H9 (cell line): Measurements from ENCODE around the gene CSF1R. TPM values are rescaled to one million over a fixed set of nuclear protein-coding genes. Genes with fewer than 3 reads are reported as not detected.

Experiments used
- DNase-seq: peaks from one replicate; pipeline ENCODE4 v3.0.0-alpha.2; 2017
- H2AFZ ChIP-seq: one replicate; pipeline ENCODE4 v1.6.1; 2013; ENCODE audit warnings: mild to moderate bottlenecking, low read length, control low read depth, moderate library complexity
- H2AK5ac ChIP-seq: 2 replicates; pipeline ENCODE4 v1.6.1; 2013; ENCODE audit warnings: low read length, control low read depth, mixed read lengths; ENCODE audit not compliant: insufficient read length
- H2BK120ac ChIP-seq: one replicate; pipeline ENCODE4 v1.6.1; 2013; ENCODE audit warnings: low read depth, mild to moderate bottlenecking, low read length, control low read depth, inconsistent platforms; ENCODE audit not compliant: poor library complexity, severe bottlenecking
- H2BK12ac ChIP-seq: 2 replicates; pipeline ENCODE4 v1.6.1; 2013; ENCODE audit warnings: low read length, control low read depth, mixed read lengths, low read depth; ENCODE audit not compliant: insufficient read length
- H2BK15ac ChIP-seq: 2 replicates; pipeline ENCODE4 v1.6.1; 2013; ENCODE audit warnings: low read depth, low read length, control low read depth
- H2BK20ac ChIP-seq: one replicate; pipeline ENCODE4 v1.6.1; 2013; ENCODE audit warnings: low read depth, mild to moderate bottlenecking, low read length, control low read depth, inconsistent platforms; ENCODE audit not compliant: poor library complexity, severe bottlenecking
- H2BK5ac ChIP-seq: 2 replicates; pipeline ENCODE4 v1.6.1; 2013; ENCODE audit warnings: low read length, control low read depth, mixed read lengths; ENCODE audit not compliant: insufficient read length
- H3K14ac ChIP-seq: 2 replicates; pipeline ENCODE4 v1.6.1; 2013; ENCODE audit warnings: low read length, control low read depth; ENCODE audit not compliant: insufficient read depth
- H3K18ac ChIP-seq: 2 replicates; pipeline ENCODE4 v1.6.1; 2013; ENCODE audit warnings: low read depth, mild to moderate bottlenecking, mixed read lengths, low read length, control low read depth; ENCODE audit not compliant: insufficient read length
- H3K23ac ChIP-seq: 2 replicates; pipeline ENCODE4 v1.6.1; 2013; ENCODE audit warnings: low read length, control low read depth, mixed read lengths, low read depth; ENCODE audit not compliant: insufficient read length
- H3K23me2 ChIP-seq: 2 replicates; pipeline ENCODE4 v1.6.1; 2013; ENCODE audit warnings: low read depth, mild to moderate bottlenecking, mixed read lengths, low read length, control low read depth; ENCODE audit not compliant: insufficient read length, poor library complexity, severe bottlenecking
- H3K27ac ChIP-seq: 2 replicates; pipeline ENCODE4 v1.5.1; 2013; ENCODE audit warnings: low read length, control low read depth, mixed read lengths, low read depth; ENCODE audit not compliant: insufficient read length
- H3K27me3 ChIP-seq: 2 replicates; pipeline ENCODE4 v1.6.1; 2013; ENCODE audit warnings: low read length, control low read depth, inconsistent platforms; ENCODE audit not compliant: insufficient read depth
- H3K4ac ChIP-seq: 2 replicates; pipeline ENCODE4 v1.6.1; 2013; ENCODE audit warnings: low read depth, mild to moderate bottlenecking, control low read depth, inconsistent platforms, low read length, moderate library complexity
- H3K4me1 ChIP-seq: 2 replicates; pipeline ENCODE4 v1.6.1; 2013; ENCODE audit warnings: low read length, control low read depth, inconsistent platforms; ENCODE audit not compliant: insufficient read depth
- H3K4me2 ChIP-seq: 2 replicates; pipeline ENCODE4 v1.6.1; 2013; ENCODE audit warnings: low read length, control low read depth, mixed read lengths; ENCODE audit not compliant: insufficient read length, insufficient read depth
- H3K56ac ChIP-seq: 2 replicates; pipeline ENCODE4 v1.6.1; 2013; ENCODE audit warnings: low read depth, mild to moderate bottlenecking, mixed read lengths, low read length, control low read depth; ENCODE audit not compliant: insufficient read length
- H3K79me1 ChIP-seq: 2 replicates; pipeline ENCODE4 v1.6.1; 2013; ENCODE audit warnings: low read depth, mild to moderate bottlenecking, moderate library complexity, low read length, control low read depth, inconsistent platforms; ENCODE audit not compliant: insufficient read depth, poor library complexity, severe bottlenecking
- H3K79me2 ChIP-seq: 2 replicates; pipeline ENCODE4 v1.6.1; 2013; ENCODE audit warnings: low read length, control low read depth, inconsistent platforms; ENCODE audit not compliant: insufficient read depth
- H3K9ac ChIP-seq: 2 replicates; pipeline ENCODE4 v1.6.1; 2013; ENCODE audit warnings: low read length, control low read depth, mixed read lengths; ENCODE audit not compliant: insufficient read length; ENCODE audit errors: extremely low read depth
- H3K9me3 ChIP-seq: one replicate; pipeline ENCODE4 v1.6.1; 2013; ENCODE audit warnings: low read depth, low read length, inconsistent platforms; ENCODE audit not compliant: control insufficient read depth
- H3T11ph ChIP-seq: one replicate; pipeline ENCODE4 v1.6.1; 2013; ENCODE audit warnings: mild to moderate bottlenecking, low read length, control low read depth, inconsistent platforms
- H4K20me1 ChIP-seq: one replicate; pipeline ENCODE4 v1.6.1; 2013; ENCODE audit not compliant: control insufficient read depth, insufficient read length, insufficient read depth
- H4K5ac ChIP-seq: 2 replicates; pipeline ENCODE4 v1.6.1; 2013; ENCODE audit warnings: low read depth, mild to moderate bottlenecking, mixed read lengths, low read length, control low read depth; ENCODE audit not compliant: insufficient read length
- H4K8ac ChIP-seq: replicated peaks from 2 replicates; pipeline ENCODE4 v1.6.1; 2013; ENCODE audit warnings: low read length, control low read depth, mixed read lengths, low read depth; ENCODE audit not compliant: insufficient read length
- H4K91ac ChIP-seq: 2 replicates; pipeline ENCODE4 v1.6.1; 2013; ENCODE audit warnings: low read depth, mild to moderate bottlenecking, moderate library complexity, mixed read lengths, low read length, control low read depth; ENCODE audit not compliant: insufficient read length
- H3K27ac Mint-ChIP-seq, 3 experiments: 2 replicates in 2 of 3; 3 replicates in 1 of 3; pipeline ENCODE4 v1.8.0; 2020 to 2021; ENCODE audit warnings: mixed read lengths in 3 of 3, mild to moderate bottlenecking in 1 of 3, moderate library complexity in 1 of 3
- H3K27me3 Mint-ChIP-seq: 2 replicates; pipeline ENCODE4 v1.8.0; 2021; ENCODE audit warnings: low read depth, mild to moderate bottlenecking, moderate library complexity, mixed read lengths
- H3K36me3 Mint-ChIP-seq, 3 experiments: 2 replicates in 2 of 3; 3 replicates in 1 of 3; pipeline ENCODE4 v1.8.0; 2020 to 2021; ENCODE audit warnings: low read depth in 3 of 3, mixed read lengths in 3 of 3; ENCODE audit not compliant: insufficient read depth in 1 of 3
- H3K4me1 Mint-ChIP-seq, 2 experiments: 2 replicates each; pipeline ENCODE4 v1.8.0; 2020; ENCODE audit warnings: mixed read lengths in 2 of 2
- H3K4me3 Mint-ChIP-seq, 2 experiments: 2 replicates in 1 of 2; 3 replicates in 1 of 2; pipeline ENCODE4 v1.8.0; 2020 to 2021; ENCODE audit warnings: mild to moderate bottlenecking in 2 of 2, mixed read lengths in 2 of 2, moderate library complexity in 1 of 2
- H3K9me3 Mint-ChIP-seq, 2 experiments: 2 replicates in 1 of 2; 3 replicates in 1 of 2; pipeline ENCODE4 v1.8.0; 2020; ENCODE audit warnings: mild to moderate bottlenecking in 2 of 2, mixed read lengths in 2 of 2, moderate library complexity in 1 of 2
- CTCF ChIP-seq: fragments of 200-600 bp; sonication (generic); conservative IDR thresholded peaks from 3 replicates; pipeline ENCODE4 v1.8.0; 2021; ENCODE audit warnings: antibody characterized with exemption, mild to moderate bottlenecking
- whole genome bisulfite sequencing: extraction: QIAGEN DNeasy Blood & Tissue Kit; methylation state at CpG from one replicate; pipeline ENCODE4 v1.1.7; 2013; ENCODE audit warnings: missing lambda C conversion rate, low lambda C conversion rate, mixed read lengths; ENCODE audit not compliant: insufficient read length; ENCODE audit errors: extremely low coverage; 5-methylcytosine and 5-hydroxymethylcytosine counted together
- total RNA-seq: library from RNA; stranded (reverse); gene quantifications from 2 replicates; pipeline ENCODE4 v1.2.1, GENCODE V29; 2021

Gene CSF1R
- total RNA-seq, 1 experiment from 2014 or later, result 0.13 TPM

GRCh38 chr5:150068961-150069645, 17.3 kb downstream of the CSF1R start:
- Histone ChIP-seq H3K14ac (no peak overlapping the region; the same call in 1 of the 2 replicates), H3K23me2 (no peaks in the 10 kb centered on the region), H4K20me1 (no peaks in the 10 kb centered on the region), H2BK20ac (no peak overlapping the region), H2BK120ac (no peak overlapping the region), H3K4me1 (no peaks in the 10 kb centered on the region), H3K27ac (no peak overlapping the region), H2BK15ac (no peak overlapping the region), H2AFZ (no peak overlapping the region), H4K5ac (no peak overlapping the region), H4K8ac (no peak overlapping the region), H3K4me2 (no peak overlapping the region), H3K27me3 (no peaks in the 10 kb centered on the region), H3K56ac (no peak overlapping the region), H3K79me1 (no peaks in the 10 kb centered on the region), H3K9me3 (no peaks in the 10 kb centered on the region), H3K18ac (peak overlapping the region; percentile 7), H3K79me2 (no peaks in the 10 kb centered on the region), H3T11ph (no peak overlapping the region), H2BK12ac (no peak overlapping the region), H2AK5ac (no peak overlapping the region), H4K91ac (no peak overlapping the region), H3K4ac (no peak overlapping the region), H2BK5ac (no peak overlapping the region), H3K23ac (no peak overlapping the region), H3K9ac (no peak overlapping the region)
- no peak overlapping the region for H3K27ac Mint-ChIP-seq
- no CpG with 5 or more reads among the region's 12 CpGs for WGBS
- peaks cover 5 to 20% of the 10 kb centered on the region in 2 experiments; a peak in 3 of 4 replicates for H3K4me1 Mint-ChIP-seq
- H3K27me3 Mint-ChIP-seq, result peaks cover 14% of the 10 kb centered on the region
- DNase-seq, result no peak
- no peak for TF ChIP-seq CTCF
- no peak overlapping the region for H3K4me3 Mint-ChIP-seq
- H3K9me3 Mint-ChIP-seq, result no peaks in the 10 kb centered on the region; a peak in 1 of 5 replicates
- H3K36me3 Mint-ChIP-seq, result no peaks in the 10 kb centered on the region
